GM21381 (cell line): ENCODE measurements around the gene ADAD2.

Experiments
- ATAC-seq: cut with Tn5 transposase; IDR thresholded peaks from one replicate; pipeline ENCODE4 v1.9.1; 2021; ENCODE audit warnings: mild to moderate bottlenecking, moderate library complexity; ENCODE audit not compliant: unreplicated experiment

The ADAD2 gene

DNA sequence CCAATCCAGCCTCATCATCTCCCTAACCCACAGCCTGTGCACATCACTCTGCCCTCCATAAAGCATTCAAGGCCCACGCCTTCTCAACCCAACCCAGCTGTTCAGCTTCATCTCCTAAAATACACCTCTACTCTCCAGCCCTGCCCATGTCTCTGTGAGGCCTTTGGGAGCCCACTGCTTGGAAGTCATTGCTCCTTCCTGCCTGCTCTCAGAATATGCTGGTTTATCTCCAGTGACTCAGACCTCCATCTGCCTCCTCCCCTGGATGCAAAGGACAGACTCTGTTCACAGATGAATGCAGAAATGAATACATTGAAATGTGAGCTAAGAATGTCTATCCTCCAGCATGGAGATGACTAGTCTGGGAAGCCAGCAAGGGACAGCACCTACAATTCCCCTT, 29.9 kb downstream of the ADAD2 start:
- no peak for ATAC-seq

DNA sequence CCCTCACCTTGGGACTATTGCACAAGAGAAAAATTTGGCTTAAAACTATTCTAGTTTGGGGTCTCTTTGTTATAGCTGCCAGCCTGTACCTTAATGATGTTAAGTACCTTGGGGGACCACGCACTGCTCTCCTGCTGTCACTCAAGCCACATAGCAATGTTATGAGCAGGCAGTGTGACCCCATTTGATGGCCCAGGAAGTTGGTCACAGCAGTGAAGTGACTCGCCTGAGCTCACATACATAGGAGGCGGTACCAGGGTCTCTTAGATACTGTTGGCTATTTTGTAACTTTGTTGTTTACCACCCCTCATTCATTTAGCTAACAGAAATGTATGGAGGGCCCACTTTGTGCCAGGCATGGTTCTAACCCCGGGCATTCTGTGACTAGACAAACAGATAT, 32.5 kb downstream of the ADAD2 start:
- ATAC-seq: no peak

GRCh38 chr16:84224554-84224953, 33.6 kb downstream of the ADAD2 start:
- ATAC-seq: no peak

- ATAC-seq: no peak
Measured at GRCh38 chr16:84225126-84225525, 34.2 kb downstream of the ADAD2 start.

DNA sequence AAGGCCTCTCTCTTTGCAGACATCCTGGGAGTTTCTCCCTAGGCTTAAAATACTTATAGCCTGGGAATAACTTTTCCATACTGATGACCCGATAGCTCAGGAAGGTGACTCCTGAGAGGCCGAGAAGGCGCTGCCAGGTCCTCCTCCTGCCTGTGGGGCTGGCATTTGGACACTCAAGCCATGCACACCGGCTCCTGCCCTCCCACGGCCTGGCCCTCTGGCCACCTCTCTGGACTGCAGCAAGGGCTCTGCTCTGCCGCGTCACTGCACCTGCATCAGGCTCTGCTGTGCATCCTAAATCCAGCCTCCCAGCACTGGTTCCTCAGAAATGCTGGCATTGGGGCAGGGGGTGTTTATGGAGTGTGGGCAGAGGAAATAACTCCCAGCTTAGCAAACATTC, 34.6 kb downstream of the ADAD2 start:
- ATAC-seq: no peak

- no peak for ATAC-seq
Measured at GRCh38 chr16:84226026-84226425, 35.1 kb downstream of the ADAD2 start.

DNA sequence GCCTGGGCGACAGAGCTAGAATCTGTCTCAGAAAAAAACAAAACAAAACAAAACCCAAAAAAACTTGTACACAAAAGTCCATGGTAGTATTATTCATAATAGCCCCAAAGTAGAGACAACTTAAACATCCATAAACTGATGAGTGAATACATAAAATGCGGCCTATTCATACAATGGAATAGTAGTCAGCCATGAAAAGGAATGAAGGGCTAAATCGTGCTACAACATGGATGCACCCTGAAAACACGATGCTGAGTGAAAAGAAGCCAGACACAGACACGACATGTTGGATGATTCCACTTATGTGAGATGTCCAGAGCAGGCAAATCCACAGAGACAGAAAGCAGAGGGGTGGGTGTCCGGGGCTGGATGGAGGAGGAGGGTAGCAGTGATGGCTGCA, 36.6 kb downstream of the ADAD2 start:
- no peak for ATAC-seq

DNA sequence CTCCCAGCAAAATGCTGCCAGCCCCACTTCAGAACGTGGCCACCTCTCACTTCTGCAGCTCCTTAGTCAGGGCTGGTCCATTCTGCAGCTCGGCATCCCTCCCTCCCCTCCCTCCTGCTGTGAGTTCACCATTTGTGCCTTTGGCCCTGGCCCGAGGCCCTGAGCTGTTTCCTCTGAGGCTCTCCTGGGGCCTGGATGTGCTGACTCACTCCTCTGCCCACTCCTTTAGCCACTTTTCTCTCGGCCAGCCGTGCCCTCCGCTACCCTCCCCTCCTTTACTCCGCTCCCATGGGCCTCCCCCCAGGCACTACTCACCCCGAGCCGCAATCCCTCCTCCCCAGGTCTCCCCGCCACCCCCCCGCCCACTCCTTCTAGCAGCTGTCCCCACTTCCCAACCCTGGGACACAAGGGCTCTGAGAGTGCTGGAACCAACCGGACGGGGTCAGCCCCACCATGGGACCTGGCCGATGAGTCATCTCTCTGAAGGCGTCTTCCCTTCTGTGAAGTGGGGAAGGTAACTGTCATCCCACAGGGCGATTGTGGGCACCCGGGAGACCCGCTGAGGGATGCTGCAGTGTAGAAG, 37.4 kb downstream of the ADAD2 start:
- no peak for ATAC-seq

- no peak for ATAC-seq
Measured at GRCh38 chr16:84229471-84229870, 38.5 kb downstream of the ADAD2 start.

DNA sequence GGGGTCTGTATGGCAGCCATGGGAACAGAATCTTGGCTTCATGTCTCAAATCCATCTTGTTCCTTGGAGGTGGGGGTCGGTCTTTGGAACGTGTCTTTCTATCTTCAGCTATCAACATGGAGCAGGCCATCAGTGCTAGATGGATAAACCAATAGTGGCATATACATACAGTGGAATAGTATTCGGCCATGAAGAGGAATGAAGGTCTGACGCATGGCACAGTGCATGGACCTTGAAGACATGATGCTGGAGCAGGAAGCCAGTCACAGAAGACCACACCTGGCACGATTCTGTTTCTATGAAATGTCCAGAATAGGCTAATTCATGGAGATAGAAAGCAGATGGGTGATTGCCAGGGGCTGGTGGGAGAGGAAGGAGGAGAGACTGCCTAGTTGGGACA, 41.1 kb downstream of the ADAD2 start:
- ATAC-seq: no peak

- ATAC-seq: no peak
Measured at GRCh38 chr16:84232969-84233368, 42.0 kb downstream of the ADAD2 start.

DNA sequence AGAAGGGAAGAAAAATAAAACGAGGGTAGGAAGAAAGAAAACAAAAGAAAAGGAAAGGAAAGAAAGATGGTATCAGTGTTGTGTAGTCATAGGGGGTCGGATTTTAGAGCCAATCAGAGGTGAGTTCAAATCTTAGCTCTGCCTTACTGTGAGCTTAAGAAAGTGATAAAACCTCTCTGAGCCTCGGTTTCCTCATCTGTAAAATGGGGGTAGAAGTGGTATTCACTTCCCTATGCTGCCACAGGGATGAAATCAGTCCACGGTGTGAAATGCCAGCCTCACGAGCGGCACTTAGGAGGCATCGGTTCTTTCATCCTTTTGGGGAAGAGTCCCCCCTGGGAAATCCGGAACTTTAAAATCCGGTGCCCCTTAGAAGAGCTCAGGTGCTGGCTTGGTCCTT, 42.8 kb downstream of the ADAD2 start:
- no peak for ATAC-seq

DNA sequence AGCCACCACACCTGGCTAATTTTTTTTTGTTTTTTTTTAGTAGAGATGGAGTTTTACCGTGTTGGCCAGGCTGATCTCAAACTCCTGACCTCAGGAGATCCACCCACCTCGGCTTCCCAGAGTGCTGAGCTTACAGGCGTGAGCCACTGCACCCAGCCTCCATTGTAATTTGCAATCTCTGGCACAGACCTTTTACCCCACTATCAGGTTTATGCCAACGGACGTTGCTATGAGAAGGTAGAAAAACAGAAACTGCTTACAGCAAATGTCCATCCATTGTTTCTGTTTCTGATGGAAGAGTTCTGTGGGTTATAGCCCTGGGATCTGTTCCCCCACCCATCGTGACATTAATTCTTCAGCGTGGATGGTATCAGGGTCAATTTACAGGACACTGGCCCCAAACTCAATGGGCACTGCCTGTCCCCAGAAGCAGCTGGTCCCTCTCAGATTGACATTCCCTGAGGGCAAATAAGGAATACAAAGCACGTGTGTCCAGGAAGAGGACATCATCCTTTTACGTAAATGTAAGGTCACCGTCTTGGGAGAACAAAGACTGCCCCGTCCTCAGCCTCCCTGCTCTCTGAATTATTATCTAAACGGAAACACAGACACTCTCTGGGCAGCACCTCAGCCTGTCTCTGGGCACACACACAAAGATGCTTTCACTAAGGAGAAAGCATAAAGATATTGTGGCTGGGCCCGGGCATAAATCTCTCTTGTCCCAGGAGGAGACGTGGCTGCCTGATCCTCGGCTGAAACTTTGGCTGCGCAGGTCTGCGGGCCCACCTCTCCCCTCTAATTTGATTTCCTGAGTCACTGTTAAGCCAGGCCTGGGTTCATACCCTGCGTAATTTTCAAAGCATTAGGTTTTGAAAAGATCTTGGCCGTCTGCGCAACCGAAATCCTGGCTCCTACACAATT, 43.6 kb downstream of the ADAD2 start:
- no peak for ATAC-seq

DNA sequence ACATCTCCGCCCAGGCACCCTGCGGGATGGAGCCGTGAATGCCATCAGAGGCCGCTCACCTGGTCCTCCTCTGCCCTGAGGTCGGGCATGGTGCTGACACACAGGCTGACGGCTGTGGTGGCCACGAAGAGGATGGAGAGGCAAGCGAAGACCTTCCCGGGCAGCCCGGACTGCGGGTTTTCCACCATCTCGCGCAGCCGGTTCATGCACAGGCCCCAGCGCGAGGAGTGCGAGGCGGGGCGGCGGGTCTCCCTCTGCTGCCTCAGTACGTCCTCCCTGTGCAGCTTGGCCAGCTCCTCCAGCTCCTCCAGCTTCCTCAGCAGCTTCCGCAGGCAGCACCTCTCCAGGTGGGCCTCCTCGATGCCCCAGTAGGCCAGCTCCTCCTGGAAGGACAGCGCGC, 45.7 kb downstream of the ADAD2 start:
- ATAC-seq: no peak

GRCh38 chr16:84237994-84238750, 47.2 kb downstream of the ADAD2 start:
- ATAC-seq: no peak

DNA sequence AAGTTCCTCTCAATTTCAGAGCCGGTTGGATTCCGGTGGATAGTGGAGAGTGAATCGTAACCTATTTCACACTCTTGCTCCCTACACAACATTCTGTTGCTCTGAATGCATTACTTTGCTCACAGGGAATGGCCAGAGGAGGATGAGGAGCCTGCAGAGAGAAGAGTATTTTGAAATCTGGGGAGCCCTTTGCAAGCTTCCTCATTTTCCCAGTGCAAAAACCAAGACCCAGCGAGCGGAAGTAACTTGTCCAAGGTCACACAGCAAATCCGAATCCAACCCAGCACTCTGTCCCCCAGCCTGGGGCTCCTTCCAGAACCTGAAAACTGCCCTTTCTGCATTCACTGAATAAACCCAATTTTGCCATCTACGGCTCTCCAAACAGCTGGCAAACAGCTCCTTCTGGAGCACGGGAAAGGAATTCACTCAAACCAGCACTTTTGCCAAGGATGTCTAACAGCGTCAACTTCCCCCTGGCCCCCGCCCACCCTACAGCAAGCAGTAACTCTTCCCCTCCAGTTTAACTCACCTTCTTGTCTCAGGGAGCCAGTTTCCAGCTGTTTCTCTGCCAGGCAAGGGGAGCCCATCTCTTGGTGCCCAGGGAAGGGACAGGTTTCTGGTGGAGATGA, 48.3 kb downstream of the ADAD2 start:
- ATAC-seq: no peak

DNA sequence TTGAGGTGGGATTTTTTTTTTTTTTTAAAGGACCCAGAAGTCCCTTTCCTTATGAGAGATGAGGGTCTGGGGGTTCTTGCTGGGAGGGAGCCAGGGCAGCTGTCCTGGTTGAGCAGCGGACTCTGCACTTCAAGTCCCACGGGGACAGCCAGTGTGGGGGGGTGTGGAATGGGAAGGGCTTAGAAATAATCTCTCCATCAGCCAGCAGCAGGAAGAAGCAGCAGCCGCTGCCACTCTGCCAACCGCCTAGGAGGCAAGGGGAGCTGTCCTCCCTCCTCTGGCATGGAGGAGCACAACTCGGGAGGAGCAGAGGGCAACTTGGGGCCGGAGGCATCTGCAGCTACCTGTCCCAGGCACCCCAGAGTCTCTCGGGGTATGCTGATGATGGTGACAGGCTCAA, 49.0 kb downstream of the ADAD2 start, which contains the start of gene KCNG4:
Gene KCNG4, minus strand, starts transcription at position 104 of the 400 bp plus-strand sequence. CDS start 2,527 bp downstream, outside the sequence.
- no peak for ATAC-seq

- ATAC-seq: no peak
Measured at GRCh38 chr16:84240455-84240854, 49.5 kb downstream of the ADAD2 start.

GRCh38 chr16:84241778-84242177, 50.8 kb downstream of the ADAD2 start:
- no peak for ATAC-seq

- no peak for ATAC-seq
Measured at GRCh38 chr16:84242839-84243238, 51.9 kb downstream of the ADAD2 start.

DNA sequence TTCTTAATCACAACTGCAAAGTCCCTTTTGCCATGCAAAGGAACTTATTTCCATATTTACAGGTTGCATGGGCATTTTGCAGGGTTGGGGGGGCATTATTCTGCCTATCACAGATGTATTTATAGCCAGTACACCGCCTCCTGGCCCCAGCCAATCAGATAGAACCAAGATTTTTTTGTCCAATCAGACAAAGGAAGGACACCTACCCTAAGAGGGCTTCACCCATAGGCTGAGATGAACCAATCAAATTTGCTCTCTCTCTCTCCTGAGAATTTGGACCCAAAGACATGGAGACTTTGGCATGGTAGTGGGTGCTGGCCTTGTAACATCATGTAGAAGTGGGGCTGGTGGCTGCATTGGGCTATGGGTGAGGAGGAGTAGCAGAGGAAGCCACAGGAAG, 52.8 kb downstream of the ADAD2 start:
- no peak for ATAC-seq
